C1 segment of cervical spinal cord (tissue), 14 donors: ENCODE results near the gene CCDC127.

ENCODE experiments used
- DNase-seq, 14 donors: peaks; one replicate each; lab custom pipeline; 2025; lab: John Stamatoyannopoulos, UW

The CCDC127 gene

DNA sequence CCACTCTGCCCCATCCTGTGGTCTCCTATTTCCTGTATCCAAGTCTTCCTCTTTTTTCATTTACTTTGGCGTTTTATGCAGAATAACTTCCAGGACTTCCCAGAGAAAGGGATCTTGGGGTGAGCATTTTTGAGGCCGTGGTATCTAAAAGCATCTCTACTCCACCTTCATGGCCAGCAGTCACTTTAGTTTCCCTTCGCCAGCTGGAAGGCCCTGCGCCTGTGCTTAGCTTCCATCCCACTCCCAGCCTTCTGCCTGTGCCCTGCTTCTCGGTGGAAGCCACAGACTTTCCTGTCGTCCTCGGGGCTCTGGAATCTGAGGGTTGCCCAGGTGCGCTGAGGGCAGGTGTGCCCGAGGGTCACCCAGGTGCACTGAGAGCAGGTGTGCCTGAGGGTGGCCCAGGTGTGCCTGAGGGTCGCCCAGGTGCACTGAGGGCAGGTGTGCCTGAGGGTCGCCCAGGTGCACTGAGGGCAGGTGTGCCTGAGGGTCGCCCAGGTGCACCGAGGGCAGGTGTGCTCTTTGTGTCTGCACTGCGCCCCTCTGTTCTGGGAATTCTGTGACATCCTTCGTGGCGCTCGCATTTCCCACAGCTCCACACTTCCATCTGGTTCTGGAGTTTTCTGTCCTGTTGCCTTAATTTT lies 59.0 kb downstream of the CCDC127 start:
- DNase-seq = no peak

DNA sequence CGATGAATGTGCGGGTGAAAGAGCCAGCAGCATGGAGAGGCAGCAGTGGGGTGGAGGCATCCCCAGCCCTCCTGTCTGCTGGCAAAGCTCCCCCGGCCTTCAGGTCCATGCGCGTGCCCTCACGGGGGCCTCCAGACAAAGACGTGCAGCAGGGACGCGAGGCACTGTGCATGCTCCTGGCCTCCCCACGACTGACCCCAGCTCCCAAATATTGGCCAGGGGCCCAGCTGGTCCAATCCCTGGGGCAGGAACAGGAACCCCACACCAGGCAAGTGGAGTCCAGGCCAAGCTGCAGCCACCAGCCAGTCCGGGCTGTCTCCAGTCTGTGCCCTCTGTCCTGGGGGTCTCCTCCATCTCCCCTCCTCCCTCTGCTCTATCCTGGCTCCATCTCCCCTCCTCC lies 60.2 kb downstream of the CCDC127 start:
- no peak for DNase-seq

DNA sequence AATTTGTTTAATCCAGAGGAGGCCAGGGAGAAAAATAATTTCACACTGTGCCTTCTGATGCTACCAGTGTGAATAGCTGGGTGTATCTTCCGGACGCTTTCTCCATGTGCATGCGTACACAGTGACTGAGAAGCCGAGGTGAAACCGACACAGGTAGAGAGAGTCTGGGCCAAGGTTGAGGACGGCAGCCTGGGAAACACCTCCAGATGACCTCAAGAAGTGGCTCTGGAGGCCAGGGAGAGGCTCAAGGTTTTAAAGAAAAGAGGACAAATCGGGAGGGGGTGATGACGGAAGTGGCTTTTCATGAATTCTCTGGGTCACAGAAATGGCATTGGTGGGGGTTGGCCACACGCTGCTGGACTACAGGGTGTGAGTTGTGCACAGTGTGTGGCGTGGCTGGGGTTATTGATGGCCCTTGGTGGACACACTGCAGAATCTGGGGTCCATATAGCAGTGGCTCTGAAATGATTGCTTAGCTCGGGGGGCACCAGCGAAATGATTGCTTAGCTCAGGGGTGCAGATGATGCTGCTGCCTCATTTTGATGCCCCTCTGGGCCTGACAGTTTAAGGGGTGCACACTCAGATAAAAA lies 60.7 kb downstream of the CCDC127 start:
- DNase-seq = no peak

DNA sequence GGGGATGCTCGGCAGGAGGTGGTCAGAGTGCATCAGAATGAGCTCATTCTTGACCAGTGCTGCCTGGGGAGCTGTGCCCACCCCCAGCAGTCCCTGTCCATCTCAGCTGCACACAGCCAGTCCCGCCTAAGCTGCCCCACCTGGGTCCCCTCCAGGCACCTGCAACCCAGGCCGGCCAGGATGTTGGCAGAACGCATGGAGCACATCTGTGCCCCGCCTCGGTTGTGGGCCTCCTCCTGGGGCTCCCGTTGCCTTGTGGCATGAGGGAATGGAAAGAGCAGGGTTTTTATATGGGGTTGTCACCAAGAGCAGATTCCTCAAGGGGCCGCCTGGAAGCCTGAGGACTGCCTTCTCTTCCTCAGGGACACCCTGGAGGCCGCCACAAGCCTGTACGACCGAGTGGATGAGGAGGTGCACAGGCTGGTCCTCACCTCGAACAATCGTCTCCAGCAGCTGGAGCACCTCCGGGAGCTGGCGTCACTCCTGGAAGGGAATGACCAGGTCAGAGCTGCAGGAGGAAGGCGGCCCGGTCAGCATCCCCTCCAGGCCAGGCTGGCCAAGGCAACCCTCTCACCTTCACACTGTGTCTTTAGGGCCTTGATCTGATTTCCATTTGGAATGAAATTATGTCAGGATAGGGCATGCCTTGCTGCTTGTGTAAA lies 61.4 kb downstream of the CCDC127 start:
- no peak for DNase-seq

DNA sequence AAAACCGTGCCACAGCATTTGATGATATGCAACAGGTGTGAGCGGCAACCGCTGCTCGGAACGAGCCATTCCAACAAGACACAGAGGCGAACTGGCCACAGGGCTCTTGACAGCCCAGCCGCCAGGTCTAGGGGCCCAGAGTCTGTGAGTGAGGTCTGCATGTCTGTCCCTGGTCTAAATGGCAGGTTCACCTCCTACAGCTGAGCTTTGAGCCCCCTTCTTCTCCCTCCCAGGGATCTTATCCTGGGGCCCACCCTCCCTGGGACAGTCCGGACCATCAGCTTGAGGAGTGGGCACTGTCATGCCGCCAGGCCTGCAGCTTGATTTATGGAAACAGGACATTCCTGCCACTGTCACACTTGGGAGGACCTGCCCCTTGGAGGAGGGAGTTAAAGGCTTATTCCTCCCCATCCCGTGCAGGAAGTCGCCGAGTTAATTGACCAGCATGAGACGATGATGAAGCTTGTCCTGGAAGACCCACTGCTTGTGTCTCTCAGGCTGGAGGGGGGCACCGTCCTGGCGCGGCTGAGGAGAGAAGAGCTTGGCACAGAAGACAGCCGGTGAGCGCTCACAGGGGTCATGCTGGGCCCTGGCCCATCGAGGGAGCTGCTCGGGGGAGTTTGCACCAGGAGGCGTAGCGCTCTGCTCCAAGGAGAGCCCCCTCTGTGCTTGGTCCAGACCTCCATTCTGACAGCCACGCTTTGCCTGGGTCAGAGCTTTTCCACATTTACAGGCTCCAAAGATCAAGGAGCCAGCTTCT lies 62.1 kb downstream of the CCDC127 start:
- DNase-seq = no peak

DNA sequence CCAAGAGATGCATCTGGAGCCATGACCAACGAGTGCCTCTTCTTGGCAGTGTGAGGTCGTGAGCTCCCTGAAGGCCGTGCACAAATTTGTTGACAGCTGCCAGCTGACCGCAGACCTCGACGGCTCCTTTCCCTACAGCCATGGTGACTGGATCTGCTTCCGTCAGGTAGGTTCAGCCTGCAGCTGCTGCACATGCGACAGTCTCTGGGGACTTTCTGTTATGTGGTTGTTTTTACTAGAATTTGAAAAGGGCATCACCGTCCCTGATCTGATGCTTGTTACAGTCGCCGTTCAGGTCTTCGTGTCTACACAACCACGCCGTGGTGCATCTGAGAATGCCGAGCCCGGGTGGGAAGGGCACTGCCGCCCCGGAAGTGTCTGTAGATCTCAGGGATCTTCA lies 63.1 kb downstream of the CCDC127 start:
- no peak for DNase-seq

DNA sequence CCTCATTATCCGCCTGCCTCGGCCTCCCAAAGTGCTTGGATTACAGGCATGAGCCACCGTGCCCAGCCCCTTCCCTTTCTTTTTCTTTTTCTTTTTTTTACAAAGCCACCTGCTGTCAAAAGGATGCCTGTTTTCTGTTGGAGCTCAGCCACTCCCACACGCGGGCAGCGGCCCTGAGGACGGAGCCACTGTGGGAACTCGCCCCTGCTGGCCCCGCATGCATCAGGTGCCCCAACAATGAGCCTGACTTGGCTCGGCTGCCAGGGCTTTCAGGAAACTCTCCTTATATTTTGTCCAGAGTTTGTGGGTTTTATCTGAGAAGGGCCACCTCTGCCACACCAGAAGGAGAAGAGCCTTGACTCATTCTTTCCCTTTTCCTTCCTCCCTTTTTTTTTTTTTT lies 63.7 kb downstream of the CCDC127 start:
- no peak for DNase-seq

DNA sequence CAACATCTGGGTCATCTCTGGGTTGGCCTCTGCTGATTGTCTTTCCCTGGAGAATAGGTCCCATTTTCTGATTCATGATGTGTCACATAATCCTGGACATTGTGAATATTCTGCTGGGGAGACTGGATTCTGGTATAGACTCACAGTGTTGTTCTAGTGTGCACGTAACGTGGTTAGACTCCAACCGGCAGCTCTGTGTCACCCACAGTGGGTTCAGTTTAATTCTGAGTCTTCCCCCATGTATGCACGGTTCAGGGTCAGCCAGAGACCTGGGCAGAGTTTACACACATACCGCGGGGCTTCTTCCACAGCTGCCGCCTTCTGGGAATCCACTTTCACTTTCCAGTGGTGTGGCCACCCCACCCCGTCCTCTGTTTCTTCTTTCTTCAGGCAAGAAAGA lies 64.7 kb downstream of the CCDC127 start:
- no peak for DNase-seq

DNA sequence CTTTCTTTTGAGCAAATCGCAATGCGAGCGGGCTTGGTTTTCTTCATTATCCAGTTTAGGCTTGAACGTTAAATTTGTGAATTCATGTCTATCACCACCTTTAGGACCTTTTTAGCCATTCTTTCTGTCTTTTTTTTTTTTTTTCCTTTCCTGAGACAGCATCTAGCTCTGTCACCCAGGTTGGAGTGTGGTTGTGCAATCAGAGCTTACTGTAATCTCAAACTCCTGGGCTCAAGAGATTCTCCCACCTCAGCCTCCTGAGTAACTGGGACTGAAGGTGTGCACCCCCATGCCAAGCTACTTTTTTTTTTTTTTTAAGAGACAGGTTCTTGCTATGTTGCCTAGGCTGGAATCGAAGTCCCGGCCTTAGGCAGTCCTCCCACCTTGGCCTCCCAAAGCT lies 65.9 kb downstream of the CCDC127 start:
- DNase-seq = no peak

DNA sequence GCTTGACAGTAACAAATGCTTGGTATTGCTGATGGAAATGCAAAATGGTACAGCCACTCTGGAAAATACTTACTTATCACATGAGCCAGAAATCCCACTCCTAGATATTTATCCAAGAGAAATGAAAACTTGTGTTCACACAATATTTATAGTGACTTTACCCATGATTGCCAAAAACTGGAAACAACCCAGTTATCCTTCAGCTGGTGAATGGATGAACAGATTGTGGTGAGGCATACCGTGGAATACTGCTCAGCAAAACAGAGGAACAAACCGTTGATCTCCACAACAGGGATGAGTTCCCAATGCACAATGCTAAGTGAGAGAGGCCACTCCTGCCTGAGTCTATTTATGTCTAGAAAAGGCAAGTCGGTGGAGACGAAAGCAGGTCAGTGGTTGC lies 67.2 kb downstream of the CCDC127 start:
- DNase-seq = no peak

DNA sequence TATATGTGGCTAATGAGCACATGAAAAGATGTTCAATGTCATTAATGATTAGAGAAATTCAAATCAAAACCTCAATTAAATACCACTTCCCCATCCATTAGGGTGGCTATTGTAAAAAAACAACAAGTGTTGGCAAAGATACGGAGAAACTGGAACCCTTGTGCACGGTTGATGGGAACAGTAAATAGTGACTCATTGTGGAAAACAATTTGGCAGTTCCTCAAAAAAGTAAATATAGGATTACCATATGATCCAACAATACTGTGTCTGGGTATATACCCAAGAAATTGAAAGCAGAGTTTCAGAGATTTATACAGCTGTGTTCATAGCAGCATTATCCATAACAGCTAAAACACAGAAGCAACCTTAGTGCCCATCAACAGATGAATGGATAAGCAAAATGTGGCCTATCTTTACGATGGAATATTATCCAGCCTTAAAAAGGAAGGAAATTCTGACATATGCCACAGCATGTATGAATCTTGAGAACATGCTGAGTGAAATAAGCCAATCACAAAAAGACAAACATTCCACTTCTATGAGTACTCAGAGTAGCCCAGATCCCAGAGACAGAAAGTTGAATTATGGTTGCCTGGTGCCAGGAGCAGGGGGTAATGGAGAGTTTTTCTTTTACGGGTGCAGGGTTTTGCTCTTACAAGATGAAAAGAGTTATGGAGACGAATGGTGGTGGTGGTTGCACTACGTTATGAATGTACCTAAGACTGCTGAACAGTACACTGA lies 68.0 kb downstream of the CCDC127 start:
- no peak for DNase-seq

DNA sequence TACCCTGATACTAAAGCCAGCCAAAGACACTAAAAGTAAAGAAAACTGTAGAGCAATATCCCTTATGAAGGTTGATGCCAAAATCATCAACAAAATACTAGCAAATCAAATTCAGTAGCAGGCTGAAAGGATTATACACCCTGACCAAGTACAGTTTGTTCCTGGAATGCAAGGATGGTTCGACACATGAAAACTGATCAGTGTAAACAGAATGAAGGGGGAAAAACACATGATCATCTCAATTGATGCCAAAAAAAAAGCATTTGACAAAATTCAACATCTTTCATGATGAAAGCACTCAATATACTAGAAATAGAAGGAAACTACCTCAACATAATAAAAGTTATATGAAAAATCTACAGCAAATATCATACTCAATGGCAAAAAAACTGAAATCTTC lies 70.2 kb downstream of the CCDC127 start:
- no peak for DNase-seq
